Measurements from ENCODE around the gene LONP1.

LONP1 gene

DNA sequence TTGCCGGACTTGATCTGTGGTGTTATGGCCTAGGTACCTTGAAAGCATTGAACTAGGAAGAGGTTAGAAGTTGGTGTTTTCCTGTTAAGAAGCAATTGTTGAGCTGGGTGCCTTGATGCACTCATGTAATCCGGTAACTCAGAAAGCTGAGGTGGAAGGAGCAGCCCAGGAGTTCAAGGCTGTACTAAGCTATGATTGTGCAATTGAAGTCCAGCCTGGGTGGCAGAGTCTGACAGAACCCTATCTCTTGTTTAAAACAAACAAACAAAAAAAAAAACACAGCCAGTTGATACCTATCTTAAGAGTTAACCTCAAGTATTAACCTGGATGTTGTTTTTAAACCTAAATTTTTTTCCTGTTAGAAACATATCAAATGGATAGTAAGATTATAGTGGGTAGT lies 77.7 kb downstream of the LONP1 start:
- DNase-seq = no peak
